Measurements from ENCODE around the gene WASF1. TPM values are rescaled to one million over a fixed set of nuclear protein-coding genes. Genes with fewer than 3 reads are reported as not detected.

WASF1 gene
- total RNA-seq, result 12.8 and 20.6 TPM in 2 replicates

GRCh38 chr6:110179406-110180227 lies at the start of gene WASF1:
WASF1 (minus strand) TSS chr6:110179670; CDS start chr6:110127601, 52,069 bp downstream.

GRCh38 chr6:110180228-110181008 lies 948 bp upstream of the WASF1 start, which contains the start of gene CDC40:
CDC40 (plus strand) TSS chr6:110180427; CDS start chr6:110180445, 18 bp downstream.

Other genes starting within 250 kb of the WASF1 start
- gene GPR6, start 201.4 kb downstream of the WASF1 start, total RNA-seq, result not detected in 2 replicates
- 13.6 and 19.1 TPM in 2 replicates for gene CDC40, start 757 bp upstream of the WASF1 start, total RNA-seq
- not detected in 2 replicates for gene METTL24, start 178.7 kb upstream of the WASF1 start, total RNA-seq
- gene DDO, start 235.9 kb upstream of the WASF1 start, total RNA-seq, result 0.39 and 0.44 TPM in 2 replicates